Panc1 (cell line): ENCODE results near the gene VAPB.

Experiments used
- POLR2AphosphoS5 ChIP-seq: IDR thresholded peaks from 2 replicates; pipeline ENCODE4 v1.6.1; 2012; ENCODE audit warnings: mild to moderate bottlenecking, low read depth, low read length, moderate library complexity
- SIN3A ChIP-seq: IDR thresholded peaks from 2 replicates; pipeline ENCODE4 v1.6.1; 2012; ENCODE audit warnings: low read depth, mild to moderate bottlenecking, low read length, moderate library complexity, borderline replicate concordance; ENCODE audit not compliant: insufficient read depth
- TCF7L2 ChIP-seq: IDR thresholded peaks from 2 replicates; pipeline ENCODE4 v1.6.1; 2011; ENCODE audit warnings: mild to moderate bottlenecking, low read depth, low read length, inconsistent platforms
- TF ChIP-seq, protein P1 (sequence below): fragments of 450-650 bp; IDR thresholded peaks from 2 replicates; pipeline ENCODE4 v1.5.1; 2017; ENCODE audit warnings: mild to moderate bottlenecking
- TF ChIP-seq, protein P2 (sequence below), 2 experiments: IDR thresholded peaks; 2 replicates each; pipeline ENCODE4 v1.6.1; 2011 to 2012; ENCODE audit warnings: low read depth in 2 of 2, control low read depth in 1 of 2, low read length in 1 of 2, mild to moderate bottlenecking in 1 of 2, moderate library complexity in 1 of 2; ENCODE audit not compliant: insufficient read depth in 1 of 2

DNA sequence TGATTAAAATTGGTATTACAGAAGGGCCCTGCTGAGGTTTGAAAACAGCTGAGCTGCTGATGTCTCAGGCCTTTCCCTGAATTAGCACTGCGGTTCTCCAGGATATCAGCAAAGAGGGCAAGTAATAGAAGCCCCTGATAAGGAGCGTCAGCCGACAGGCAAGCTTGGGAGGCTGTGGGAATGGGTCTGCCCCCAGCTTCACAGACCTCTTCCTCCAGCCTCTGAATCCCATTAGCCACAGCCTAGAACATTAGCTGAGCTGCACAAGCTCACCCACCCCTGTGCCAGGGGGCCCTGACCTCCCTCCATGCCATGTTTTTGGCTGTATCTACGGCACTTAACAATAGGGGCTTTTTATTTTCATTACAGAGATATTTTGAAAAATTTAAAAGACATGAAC, 59.9 kb downstream of the VAPB start:
- TF ChIP-seq, protein P1, sequence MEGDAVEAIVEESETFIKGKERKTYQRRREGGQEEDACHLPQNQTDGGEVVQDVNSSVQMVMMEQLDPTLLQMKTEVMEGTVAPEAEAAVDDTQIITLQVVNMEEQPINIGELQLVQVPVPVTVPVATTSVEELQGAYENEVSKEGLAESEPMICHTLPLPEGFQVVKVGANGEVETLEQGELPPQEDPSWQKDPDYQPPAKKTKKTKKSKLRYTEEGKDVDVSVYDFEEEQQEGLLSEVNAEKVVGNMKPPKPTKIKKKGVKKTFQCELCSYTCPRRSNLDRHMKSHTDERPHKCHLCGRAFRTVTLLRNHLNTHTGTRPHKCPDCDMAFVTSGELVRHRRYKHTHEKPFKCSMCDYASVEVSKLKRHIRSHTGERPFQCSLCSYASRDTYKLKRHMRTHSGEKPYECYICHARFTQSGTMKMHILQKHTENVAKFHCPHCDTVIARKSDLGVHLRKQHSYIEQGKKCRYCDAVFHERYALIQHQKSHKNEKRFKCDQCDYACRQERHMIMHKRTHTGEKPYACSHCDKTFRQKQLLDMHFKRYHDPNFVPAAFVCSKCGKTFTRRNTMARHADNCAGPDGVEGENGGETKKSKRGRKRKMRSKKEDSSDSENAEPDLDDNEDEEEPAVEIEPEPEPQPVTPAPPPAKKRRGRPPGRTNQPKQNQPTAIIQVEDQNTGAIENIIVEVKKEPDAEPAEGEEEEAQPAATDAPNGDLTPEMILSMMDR = no peak
- TF ChIP-seq, protein P2, sequence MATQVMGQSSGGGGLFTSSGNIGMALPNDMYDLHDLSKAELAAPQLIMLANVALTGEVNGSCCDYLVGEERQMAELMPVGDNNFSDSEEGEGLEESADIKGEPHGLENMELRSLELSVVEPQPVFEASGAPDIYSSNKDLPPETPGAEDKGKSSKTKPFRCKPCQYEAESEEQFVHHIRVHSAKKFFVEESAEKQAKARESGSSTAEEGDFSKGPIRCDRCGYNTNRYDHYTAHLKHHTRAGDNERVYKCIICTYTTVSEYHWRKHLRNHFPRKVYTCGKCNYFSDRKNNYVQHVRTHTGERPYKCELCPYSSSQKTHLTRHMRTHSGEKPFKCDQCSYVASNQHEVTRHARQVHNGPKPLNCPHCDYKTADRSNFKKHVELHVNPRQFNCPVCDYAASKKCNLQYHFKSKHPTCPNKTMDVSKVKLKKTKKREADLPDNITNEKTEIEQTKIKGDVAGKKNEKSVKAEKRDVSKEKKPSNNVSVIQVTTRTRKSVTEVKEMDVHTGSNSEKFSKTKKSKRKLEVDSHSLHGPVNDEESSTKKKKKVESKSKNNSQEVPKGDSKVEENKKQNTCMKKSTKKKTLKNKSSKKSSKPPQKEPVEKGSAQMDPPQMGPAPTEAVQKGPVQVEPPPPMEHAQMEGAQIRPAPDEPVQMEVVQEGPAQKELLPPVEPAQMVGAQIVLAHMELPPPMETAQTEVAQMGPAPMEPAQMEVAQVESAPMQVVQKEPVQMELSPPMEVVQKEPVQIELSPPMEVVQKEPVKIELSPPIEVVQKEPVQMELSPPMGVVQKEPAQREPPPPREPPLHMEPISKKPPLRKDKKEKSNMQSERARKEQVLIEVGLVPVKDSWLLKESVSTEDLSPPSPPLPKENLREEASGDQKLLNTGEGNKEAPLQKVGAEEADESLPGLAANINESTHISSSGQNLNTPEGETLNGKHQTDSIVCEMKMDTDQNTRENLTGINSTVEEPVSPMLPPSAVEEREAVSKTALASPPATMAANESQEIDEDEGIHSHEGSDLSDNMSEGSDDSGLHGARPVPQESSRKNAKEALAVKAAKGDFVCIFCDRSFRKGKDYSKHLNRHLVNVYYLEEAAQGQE (IDR thresholded peaks at IDR 0.05; ENCODE audit: insufficient read depth in 1 of 2, low read depth in 2 of 2, low read length in 1 of 2) = no peak
- TF ChIP-seq SIN3A (no peak), POLR2AphosphoS5 (no peak), TCF7L2 (no peak)
